GM21447 (cell line): ENCODE data around the gene SAMD4B.

Source experiments
- ATAC-seq: cut with Tn5 transposase; IDR thresholded peaks from one replicate; pipeline ENCODE4 v1.9.1; 2021; ENCODE audit not compliant: unreplicated experiment

Gene SAMD4B

GRCh38 chr19:39422020-39422419, 79.8 kb downstream of the SAMD4B start:
- no peak for ATAC-seq

GRCh38 chr19:39423258-39424086, 81.3 kb downstream of the SAMD4B start:
- ATAC-seq = no peak

- ATAC-seq = no peak
These were observed 82.7 kb downstream of the SAMD4B start for GRCh38 chr19:39424934-39425333.

GRCh38 chr19:39425744-39426143, 83.5 kb downstream of the SAMD4B start:
- no peak for ATAC-seq

- ATAC-seq = no peak
These were observed 83.9 kb downstream of the SAMD4B start for GRCh38 chr19:39426170-39426569.

GRCh38 chr19:39427707-39428106, 85.5 kb downstream of the SAMD4B start:
- ATAC-seq = no peak

GRCh38 chr19:39428283-39429112, 86.3 kb downstream of the SAMD4B start:
- no peak for ATAC-seq

- ATAC-seq = no peak
These were observed 88.7 kb downstream of the SAMD4B start for GRCh38 chr19:39430675-39431593.

GRCh38 chr19:39432677-39433025, 90.4 kb downstream of the SAMD4B start:
- ATAC-seq = no peak

GRCh38 chr19:39433480-39434079, 91.4 kb downstream of the SAMD4B start:
- ATAC-seq = no peak

GRCh38 chr19:39434123-39435076, 92.2 kb downstream of the SAMD4B start:
- ATAC-seq = no peak
